IPS-NIHi11 (cell line): Measurements from ENCODE around the gene LPIN1.
"Not testable (repeated sequence)": the region's sequence is repeated elsewhere in the genome, so short reads cannot be mapped to it uniquely, and the experiment has no call there.

Experiments used
- DNase-seq: peaks from one replicate; pipeline ENCODE4 v3.0.0; 2012; ENCODE audit warnings: mixed read lengths, low spot score

The LPIN1 gene

GRCh38 chr2:11811036-11811654 lies 64.7 kb downstream of the LPIN1 start:
- DNase-seq = no peak

GRCh38 chr2:11812466-11813248 lies 66.2 kb downstream of the LPIN1 start:
- DNase-seq = no peak

- not testable (repeated sequence) for DNase-seq
Measured at GRCh38 chr2:11813345-11813744, 66.9 kb downstream of the LPIN1 start.

- no peak for DNase-seq
Measured at GRCh38 chr2:11813951-11814350, 67.5 kb downstream of the LPIN1 start.

- no peak for DNase-seq
Measured at GRCh38 chr2:11814979-11815510, 68.6 kb downstream of the LPIN1 start.

GRCh38 chr2:11816935-11817334 lies 70.5 kb downstream of the LPIN1 start:
- DNase-seq = not testable (repeated sequence)

- no peak for DNase-seq
Measured at GRCh38 chr2:11819235-11819729, 72.8 kb downstream of the LPIN1 start.

- DNase-seq = no peak
Measured at GRCh38 chr2:11820650-11821049, 74.2 kb downstream of the LPIN1 start.

- DNase-seq = no peak
Measured at GRCh38 chr2:11821705-11822104, 75.3 kb downstream of the LPIN1 start.

- not testable (repeated sequence) for DNase-seq
Measured at GRCh38 chr2:11822359-11822745, 75.9 kb downstream of the LPIN1 start.

- peak; percentile 63 for DNase-seq
Measured at GRCh38 chr2:11822746-11823451, 76.5 kb downstream of the LPIN1 start.

- no peak for DNase-seq
Measured at GRCh38 chr2:11824901-11825828, 78.7 kb downstream of the LPIN1 start.

- no peak for DNase-seq
Measured at GRCh38 chr2:11827547-11827946, 81.1 kb downstream of the LPIN1 start.

GRCh38 chr2:11828933-11829323 lies 82.5 kb downstream of the LPIN1 start:
- DNase-seq = no peak

GRCh38 chr2:11829324-11829946 lies 83.0 kb downstream of the LPIN1 start:
- DNase-seq = peak; percentile 86

GRCh38 chr2:11829947-11830707 lies 83.7 kb downstream of the LPIN1 start:
- peak; percentile 87 for DNase-seq

GRCh38 chr2:11830708-11831301 lies 84.4 kb downstream of the LPIN1 start:
- DNase-seq = no peak

- DNase-seq = no peak
Measured at GRCh38 chr2:11831415-11831814, 85.0 kb downstream of the LPIN1 start.

GRCh38 chr2:11832531-11832930 lies 86.1 kb downstream of the LPIN1 start:
- no peak for DNase-seq

- no peak for DNase-seq
Measured at GRCh38 chr2:11833601-11834000, 87.2 kb downstream of the LPIN1 start.
